ENCODE measurements around the gene HYI.

- no peak for TF ChIP-seq POLR2AphosphoS5 (IDR thresholded peaks at IDR 0.05; ENCODE audit: low read depth, low read length)
- peak; percentile 45; the same call in 1 of the 2 replicates for TF ChIP-seq POLR2A (IDR thresholded peaks at IDR 0.05; ENCODE audit: low read depth, low read length)
- TF ChIP-seq SPI1 (IDR thresholded peaks at IDR 0.05; ENCODE audit: low read depth, low read length) = no peak
These were observed 710 bp upstream of the HYI start for GRCh38 chr1:43454270-43455011.

All from GM12891 (cell line).